Measurements from ENCODE around the gene NCS1. TPM values are rescaled to one million over a fixed set of nuclear protein-coding genes. Genes with fewer than 3 reads are reported as not detected.

NCS1 gene
- total and polyA plus RNA-seq, 2 of the 8 experiments (the other 6 are each of a cell fraction or from before 2014, with no cell fraction given) = 34.7 to 47.6 TPM

DNA sequence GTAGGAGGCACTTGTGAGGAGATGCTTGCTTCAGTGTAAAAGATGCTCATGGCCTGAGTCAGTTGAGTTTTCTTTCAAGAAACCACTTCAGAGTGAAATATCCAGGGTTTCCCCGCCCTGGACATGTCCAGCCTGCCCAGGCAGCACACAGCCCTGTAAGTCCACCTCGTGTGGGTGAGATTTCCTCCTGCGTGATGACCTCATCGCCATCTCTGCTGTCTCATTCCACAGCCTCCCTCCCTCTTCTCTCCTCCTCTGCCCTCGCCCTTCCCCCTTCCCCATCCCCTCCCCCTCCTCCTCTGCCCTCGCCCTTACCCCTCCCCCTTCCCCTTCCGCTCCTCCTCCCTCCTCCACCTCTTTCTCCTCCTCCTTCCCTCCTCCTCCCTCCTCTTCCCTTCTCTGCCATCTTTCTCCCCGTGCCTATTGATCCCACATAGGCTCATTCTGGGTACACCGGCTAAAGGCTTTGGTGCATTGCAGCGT is 34.0 kb upstream of the NCS1 start (continued):
- TF ChIP-seq ZNF274 (IDR thresholded peaks at IDR 0.05; ENCODE audit: borderline replicate concordance, extremely low read depth, low read length) (no peak), MAFK (IDR thresholded peaks at IDR 0.05; ENCODE audit: low read depth, low read length) (no peak), CBX5 (IDR thresholded peaks at IDR 0.05; ENCODE audit: low read depth, low read length) (no peak), POU5F1 (IDR thresholded peaks at IDR 0.05; ENCODE audit: low read depth, low read length) (no peak), BCL11A (IDR thresholded peaks at IDR 0.05; ENCODE audit: low read depth in 2 of 2, low read length in 2 of 2) (no peak), TBP (IDR thresholded peaks at IDR 0.05; ENCODE audit: low read depth, low read length) (no peak), MAX (IDR thresholded peaks at IDR 0.05) (peak; percentile 34; the same call in 1 of the 2 replicates), CTBP2 (IDR thresholded peaks at IDR 0.05; ENCODE audit: borderline replicate concordance, insufficient read depth, insufficient read length, low read length) (no peak), SIN3A (conservative IDR thresholded peaks at IDR 0.05 in 1 of 2, IDR thresholded peaks at IDR 0.05 in 1 of 2; ENCODE audit: low read depth in 1 of 2, low read length in 2 of 2) (no peak), GABPA (IDR thresholded peaks at IDR 0.05; ENCODE audit: borderline replicate concordance, insufficient read depth, low read length) (no peak), SP2 (IDR thresholded peaks at IDR 0.05; ENCODE audit: low read length) (no peak), POLR2AphosphoS5 (IDR thresholded peaks at IDR 0.05; ENCODE audit: low read depth, low read length) (no peak; the same call in 1 of the 2 replicates), SRF (IDR thresholded peaks at IDR 0.05; ENCODE audit: low read depth, low read length) (no peak), KDM5A (IDR thresholded peaks at IDR 0.05; ENCODE audit: low read length) (no peak), EGR1 (IDR thresholded peaks at IDR 0.05; ENCODE audit: borderline replicate concordance, low read depth, low read length) (no peak), CEBPB (IDR thresholded peaks at IDR 0.05; ENCODE audit: low read depth, low read length) (no peak), SIRT6 (IDR thresholded peaks at IDR 0.05; ENCODE audit: low read length) (no peak), JUND (IDR thresholded peaks at IDR 0.05; ENCODE audit: low read length) (peak; percentile 81), HDAC2 (IDR thresholded peaks at IDR 0.05; ENCODE audit: borderline replicate concordance in 1 of 2, low read depth in 2 of 2, low read length in 2 of 2) (no peak), EP300 (IDR thresholded peaks at IDR 0.05; ENCODE audit: borderline replicate concordance in 1 of 2, low read depth in 2 of 2, low read length in 2 of 2) (peak in 1 of 2 experiments; percentile 36; a peak in 1 of 3 replicates), RFX5 (IDR thresholded peaks at IDR 0.05; ENCODE audit: borderline replicate concordance, low read depth, low read length) (no peak), SUZ12 (IDR thresholded peaks at IDR 0.05; ENCODE audit: low read length) (no peak), TEAD4 (IDR thresholded peaks at IDR 0.05; ENCODE audit: low read depth, low read length) (no peak)
- TF ChIP-seq, protein P1, sequence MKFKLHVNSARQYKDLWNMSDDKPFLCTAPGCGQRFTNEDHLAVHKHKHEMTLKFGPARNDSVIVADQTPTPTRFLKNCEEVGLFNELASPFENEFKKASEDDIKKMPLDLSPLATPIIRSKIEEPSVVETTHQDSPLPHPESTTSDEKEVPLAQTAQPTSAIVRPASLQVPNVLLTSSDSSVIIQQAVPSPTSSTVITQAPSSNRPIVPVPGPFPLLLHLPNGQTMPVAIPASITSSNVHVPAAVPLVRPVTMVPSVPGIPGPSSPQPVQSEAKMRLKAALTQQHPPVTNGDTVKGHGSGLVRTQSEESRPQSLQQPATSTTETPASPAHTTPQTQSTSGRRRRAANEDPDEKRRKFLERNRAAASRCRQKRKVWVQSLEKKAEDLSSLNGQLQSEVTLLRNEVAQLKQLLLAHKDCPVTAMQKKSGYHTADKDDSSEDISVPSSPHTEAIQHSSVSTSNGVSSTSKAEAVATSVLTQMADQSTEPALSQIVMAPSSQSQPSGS (IDR thresholded peaks at IDR 0.05; ENCODE audit: low read length) = no peak

Measured in H1 (cell line).